Loucy (cell line): Measurements from ENCODE around the gene EPHB1.

Source experiments
- CTCF ChIP-seq: fragments of 200-600 bp; sonication (generic); conservative IDR thresholded peaks from 2 replicates; pipeline ENCODE4 v1.5.1; 2014; ENCODE audit warnings: mild to moderate bottlenecking, antibody characterized with exemption, low read length
- EZH2phosphoT487 ChIP-seq: fragments of 200-600 bp; IDR thresholded peaks from 2 replicates; pipeline ENCODE4 v1.6.1; 2018; ENCODE audit warnings: antibody characterized with exemption, mild to moderate bottlenecking, moderate library complexity, borderline replicate concordance

GRCh38 chr3:135084405-135084804 is 289.3 kb downstream of the EPHB1 start:
- TF ChIP-seq CTCF (no peak), EZH2phosphoT487 (no peak)
